K562 (cell line): ENCODE data around the gene FMN1. TPM values are rescaled to one million over a fixed set of nuclear protein-coding genes. Genes with fewer than 3 reads are reported as not detected.

Experiments used
- ATAC-seq: fragments of 200-7000 bp; cut with Tn5 transposase; 3 replicates; pipeline ENCODE4 v1.9.1; 2020; ENCODE audit warnings: moderate library complexity
- BruUV-seq: library from RNA; stranded (reverse); fragments of 400-500 nt; replicated peaks from 2 replicates; lab custom pipeline; 2021; lab: Mats Ljungman, UMichigan
- CTCF ChIA-PET: fragments of 300-600 bp; formaldehyde crosslinking; extraction: SDS; loops from one replicate; lab custom pipeline; 2021; ENCODE audit warnings: low intra/inter-chr PET ratio; lab: Yijun Ruan, JAX
- POLR2A ChIA-PET: fragments of 300-600, 350-650 bp; sonication (Branson Sonifier 250); formaldehyde crosslinking; extraction: SDS; loops from one replicate; lab custom pipeline; 2021; ENCODE audit warnings: antibody characterized with exemption, inconsistent platforms; lab: Yijun Ruan, JAX
- DNase-seq, 4 experiments: peaks; one replicate each; pipeline versions ENCODE4 v3.0.0 to v3.0.0-alpha.2; 2011 to 2018; ENCODE audit warnings: low spot score in 3 of 4, mixed read lengths in 3 of 4; ENCODE audit errors: extremely low read depth in 1 of 4
- FAIRE-seq: peaks from 2 replicates; lab custom pipeline; 2011; peaks lifted over from hg19 to GRCh38; lab: Jason Lieb, UNC
- H2AFZ ChIP-seq: 2 replicates; pipeline ENCODE4 v1.6.0; 2011; ENCODE audit warnings: low read depth, low read length, control low read depth, inconsistent platforms
- H3K27ac ChIP-seq: fragments of 200-600 bp; 3 replicates; pipeline ENCODE4 v1.8.0; 2011; ENCODE audit warnings: low read depth, mild to moderate bottlenecking, control low read depth, inconsistent platforms, low read length, moderate library complexity, mixed read lengths; ENCODE audit errors: extremely low read depth
- H3K27me3 ChIP-seq, 2 experiments: fragments of 300-600 bp in 1 of 2; 2 replicates in 1 of 2; 3 replicates in 1 of 2; pipeline versions ENCODE4 v1.6.0 to v1.8.0; 2011; ENCODE audit warnings: inconsistent platforms in 2 of 2, low read length in 2 of 2, mild to moderate bottlenecking in 1 of 2, mixed read lengths in 1 of 2, moderate library complexity in 1 of 2; ENCODE audit not compliant: control insufficient read depth in 2 of 2, insufficient read depth in 2 of 2
- H3K36me3 ChIP-seq: fragments of 300-600 bp; 3 replicates; pipeline ENCODE4 v1.8.0; 2011; ENCODE audit warnings: mild to moderate bottlenecking, low read length, inconsistent platforms; ENCODE audit not compliant: control insufficient read depth, insufficient read depth
- H3K4me1 ChIP-seq, 2 experiments: fragments of 200-600 bp in 1 of 2; replicated peaks in 1 of 2; 2 replicates in 1 of 2; 3 replicates in 1 of 2; pipeline versions ENCODE4 v1.5.1 to v1.8.0; 2011; ENCODE audit warnings: inconsistent platforms in 2 of 2, low read length in 2 of 2, mild to moderate bottlenecking in 1 of 2, mixed read lengths in 1 of 2, moderate library complexity in 1 of 2; ENCODE audit not compliant: control insufficient read depth in 2 of 2, insufficient read depth in 2 of 2
- H3K4me2 ChIP-seq: 2 replicates; pipeline ENCODE4 v1.6.1; 2011; ENCODE audit warnings: low read length, control low read depth, inconsistent platforms, mixed read lengths; ENCODE audit not compliant: insufficient read depth
- H3K4me3 ChIP-seq: fragments of 200-600 bp; sonication (generic), shearing (Covaris generic); 2 replicates; pipeline ENCODE4 v1.5.1; 2016; ENCODE audit warnings: control low read depth, inconsistent platforms
- H3K79me2 ChIP-seq: fragments of 200-600 bp; 3 replicates; pipeline ENCODE4 v1.8.0; 2011; ENCODE audit warnings: low read length, inconsistent platforms; ENCODE audit not compliant: control insufficient read depth, insufficient read depth
- H3K9ac ChIP-seq, 2 experiments: 2 replicates each; pipeline versions ENCODE4 v1.6.0 to v1.6.1; 2011; ENCODE audit warnings: low read depth in 2 of 2, low read length in 2 of 2, control low read depth in 1 of 2, inconsistent platforms in 1 of 2, mild to moderate bottlenecking in 1 of 2, mixed read lengths in 1 of 2; ENCODE audit not compliant: insufficient read depth in 1 of 2
- H3K9me1 ChIP-seq: one replicate; pipeline ENCODE4 v1.6.0; 2011; ENCODE audit warnings: inconsistent platforms, mild to moderate bottlenecking, low read length, moderate library complexity; ENCODE audit not compliant: control insufficient read depth, insufficient read depth
- H3K9me3 ChIP-seq: replicated peaks from 2 replicates; pipeline ENCODE4 v1.5.1; 2011; ENCODE audit warnings: low read depth, low read length, inconsistent platforms; ENCODE audit not compliant: control insufficient read depth, insufficient read depth
- H4K20me1 ChIP-seq: replicated peaks from 2 replicates; pipeline ENCODE4 v1.6.1; 2011; ENCODE audit warnings: low read length, inconsistent platforms, mixed read lengths; ENCODE audit not compliant: control insufficient read depth, insufficient read depth
- CHD7 ChIP-seq: fragments of 200-600 bp; sonication (generic); IDR thresholded peaks from one replicate; pipeline ENCODE4 v1.6.1; 2012; ENCODE audit warnings: mild to moderate bottlenecking, low read depth, low read length, inconsistent platforms
- CUX1 ChIP-seq: fragments of 200-800 bp; sonication (Bioruptor generic); IDR thresholded peaks from 2 replicates; pipeline ENCODE4 v1.6.1; 2016; ENCODE audit warnings: missing genetic modification characterization, missing compliant biosample characterization
- SRSF7 ChIP-seq: fragments of 200-400 bp; formaldehyde crosslinking; optimal IDR thresholded peaks from 2 replicates; pipeline ENCODE3; 2017; ENCODE audit warnings: mild to moderate bottlenecking, low read depth, low read length
- TFAP4 ChIP-seq: sonication (generic); formaldehyde crosslinking; IDR thresholded peaks from 2 replicates; pipeline ENCODE4 v1.8.0; 2022; ENCODE audit warnings: missing genetic modification reagents, mild to moderate bottlenecking, moderate library complexity, borderline replicate concordance
- WGBS: fragments of 100-300 bp; shearing (Covaris generic); methylation state at CpG from one replicate; pipeline ENCODE4 v1.1.6; 2016; ENCODE audit warnings: low coverage, mixed read lengths; ENCODE audit not compliant: insufficient coverage; ENCODE audit errors: missing lambda C conversion rate; 5-methylcytosine and 5-hydroxymethylcytosine counted together
- in situ Hi-C: fragments of 300-500 bp; cut with MboI; formaldehyde crosslinking; loops from 4 replicates; pipeline ENCODE4 v1.15.0; 2018; ENCODE audit warnings: inconsistent platforms, mixed read lengths
- intact Hi-C: fragments of 100-400 bp; cut with micrococcal nuclease; formaldehyde crosslinking; loops from 2 replicates; pipeline ENCODE4 v1.14.2; 2022
- polyA plus RNA-seq, 8 experiments: library from polyadenylated mRNA; depleted of rRNA in 4 of 8; stranded (reverse) in 5 of 8; unstranded in 3 of 8; fragments of >200 nt; fragmentation: Nextera tagmentation in 2 of 8; fragmentation: Illumina TruSeq in 1 of 8; extraction: Ambion mirVana in 2 of 8; extraction: Trizol in 1 of 8; gene quantifications; 2 replicates each; pipeline versions ENCODE4 v1.2.1 to v1.2.3, GENCODE V29; 2011 to 2014; ENCODE audit warnings: inconsistent platforms in 1 of 8, missing spikeins in 1 of 8
- total RNA-seq, 7 experiments: library from RNA; depleted of rRNA in 6 of 7; stranded (reverse); fragments of >200 nt in 6 of 7; fragmentation: Illumina TruSeq in 2 of 7; extraction: Trizol in 2 of 7; gene quantifications; 2 replicates each; pipeline versions ENCODE4 v1.2.1 to v1.2.3, GENCODE V29; 2011 to 2021; ENCODE audit warnings: low replicate concordance in 1 of 7

Gene FMN1
- total and polyA plus RNA-seq, 9 of the 15 experiments (the other 6 are each of a cell fraction or from before 2014, with no cell fraction given): 0.03 to 0.07 (median 0.04) TPM; not detected in 6

GRCh38 chr15:33150971-33151370, 43.5 kb downstream of the FMN1 start:
- CTCF ChIA-PET: no interaction called here
- Histone ChIP-seq H3K4me1 (no peaks in the 10 kb centered on the region), H3K9me1 (peaks cover 2% of the 10 kb centered on the region), H3K27me3 (peaks cover 4 to 17% of the 10 kb centered on the region in 2 experiments; a peak in 3 of 5 replicates), H3K4me3 (no peak overlapping the region), H3K9me3 (no peaks in the 10 kb centered on the region), H3K4me2 (no peak overlapping the region), H4K20me1 (no peaks in the 10 kb centered on the region), H3K9ac (no peak overlapping the region), H3K36me3 (no peaks in the 10 kb centered on the region), H3K27ac (no peak overlapping the region), H2AFZ (no peak overlapping the region), H3K79me2 (no peaks in the 10 kb centered on the region)
- no peak for ATAC-seq
- FAIRE-seq: no peak
- no peak for DNase-seq
- 0% methylated on average over 1 of the region's 1 CpG for WGBS
- POLR2A ChIA-PET: no interaction called here
- intact Hi-C loops (no loop called here), in situ Hi-C loops (no loop called here)
- BruUV-seq: no TSS peak
- TF ChIP-seq TFAP4 (CRISPR knock-in tag): no peak
- TF ChIP-seq CUX1: no peak
- TF ChIP-seq CHD7: no peak
- no peak for TF ChIP-seq SRSF7
